Type B pancreatic cell (in vitro differentiated cells): Measurements from ENCODE around the gene ENAM. TPM values are rescaled to one million over a fixed set of nuclear protein-coding genes. Genes with fewer than 3 reads are reported as not detected.

Source experiments
- DNase-seq: peaks from one replicate; pipeline ENCODE4 v3.0.0; 2021; ENCODE audit warnings: mixed read lengths; ENCODE audit not compliant: unreplicated experiment; ENCODE audit errors: extremely low spot score
- H3K27ac Mint-ChIP-seq: 2 replicates; pipeline ENCODE4 v1.8.0; 2021; ENCODE audit warnings: mild to moderate bottlenecking, mixed read lengths
- H3K27me3 Mint-ChIP-seq: 2 replicates; pipeline ENCODE4 v1.8.0; 2021; ENCODE audit warnings: mixed read lengths
- H3K36me3 Mint-ChIP-seq: 2 replicates; pipeline ENCODE4 v1.8.0; 2021; ENCODE audit warnings: mixed read lengths
- H3K4me1 Mint-ChIP-seq: one replicate; pipeline ENCODE4 v1.8.0; 2021; ENCODE audit warnings: mixed read lengths; ENCODE audit not compliant: unreplicated experiment
- H3K4me3 Mint-ChIP-seq: 2 replicates; pipeline ENCODE4 v1.8.0; 2021; ENCODE audit warnings: mild to moderate bottlenecking, mixed read lengths
- H3K9me3 Mint-ChIP-seq: 2 replicates; pipeline ENCODE4 v1.8.0; 2021; ENCODE audit warnings: mixed read lengths
- CTCF ChIP-seq: fragments of 200-600 bp; sonication (generic); conservative IDR thresholded peaks from 2 replicates; pipeline ENCODE4 v1.5.0; 2021; ENCODE audit warnings: antibody characterized with exemption, mild to moderate bottlenecking
- long read RNA-seq: library from polyadenylated mRNA; unstranded; transcript quantifications from one replicate; pipeline ENCODE4 v2.0.0, GENCODE V29; 2020
- total RNA-seq: library from RNA; stranded (reverse); gene quantifications from 2 replicates; pipeline ENCODE4 v1.2.1, GENCODE V29; 2021; ENCODE audit warnings: low replicate concordance

The ENAM gene, protein sequence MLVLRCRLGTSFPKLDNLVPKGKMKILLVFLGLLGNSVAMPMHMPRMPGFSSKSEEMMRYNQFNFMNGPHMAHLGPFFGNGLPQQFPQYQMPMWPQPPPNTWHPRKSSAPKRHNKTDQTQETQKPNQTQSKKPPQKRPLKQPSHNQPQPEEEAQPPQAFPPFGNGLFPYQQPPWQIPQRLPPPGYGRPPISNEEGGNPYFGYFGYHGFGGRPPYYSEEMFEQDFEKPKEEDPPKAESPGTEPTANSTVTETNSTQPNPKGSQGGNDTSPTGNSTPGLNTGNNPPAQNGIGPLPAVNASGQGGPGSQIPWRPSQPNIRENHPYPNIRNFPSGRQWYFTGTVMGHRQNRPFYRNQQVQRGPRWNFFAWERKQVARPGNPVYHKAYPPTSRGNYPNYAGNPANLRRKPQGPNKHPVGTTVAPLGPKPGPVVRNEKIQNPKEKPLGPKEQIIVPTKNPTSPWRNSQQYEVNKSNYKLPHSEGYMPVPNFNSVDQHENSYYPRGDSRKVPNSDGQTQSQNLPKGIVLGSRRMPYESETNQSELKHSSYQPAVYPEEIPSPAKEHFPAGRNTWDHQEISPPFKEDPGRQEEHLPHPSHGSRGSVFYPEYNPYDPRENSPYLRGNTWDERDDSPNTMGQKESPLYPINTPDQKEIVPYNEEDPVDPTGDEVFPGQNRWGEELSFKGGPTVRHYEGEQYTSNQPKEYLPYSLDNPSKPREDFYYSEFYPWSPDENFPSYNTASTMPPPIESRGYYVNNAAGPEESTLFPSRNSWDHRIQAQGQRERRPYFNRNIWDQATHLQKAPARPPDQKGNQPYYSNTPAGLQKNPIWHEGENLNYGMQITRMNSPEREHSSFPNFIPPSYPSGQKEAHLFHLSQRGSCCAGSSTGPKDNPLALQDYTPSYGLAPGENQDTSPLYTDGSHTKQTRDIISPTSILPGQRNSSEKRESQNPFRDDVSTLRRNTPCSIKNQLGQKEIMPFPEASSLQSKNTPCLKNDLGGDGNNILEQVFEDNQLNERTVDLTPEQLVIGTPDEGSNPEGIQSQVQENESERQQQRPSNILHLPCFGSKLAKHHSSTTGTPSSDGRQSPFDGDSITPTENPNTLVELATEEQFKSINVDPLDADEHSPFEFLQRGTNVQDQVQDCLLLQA
- 0.17 and 0.41 TPM in 2 replicates for total RNA-seq
- long read RNA-seq, result 0 reads

DNA sequence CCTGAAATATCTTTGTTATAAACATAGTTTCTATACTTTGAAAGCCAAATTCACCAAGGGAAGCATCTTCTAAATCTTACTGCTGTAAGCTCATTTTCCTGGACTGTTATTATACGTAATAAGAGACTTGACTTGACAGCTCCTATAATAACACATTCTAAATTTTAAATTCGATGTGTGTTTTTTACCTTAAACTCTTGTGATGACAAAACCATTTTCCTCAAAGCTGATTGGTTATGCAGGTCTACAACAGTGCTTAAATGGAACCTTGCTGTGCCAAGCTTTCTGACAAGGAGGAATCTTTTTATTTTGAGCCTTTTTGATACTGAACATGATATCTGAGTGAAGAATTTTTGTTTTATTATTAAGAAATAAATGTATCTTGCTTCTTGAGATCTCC lies at the start of gene ENAM:
TSS of gene ENAM (plus strand) at position 301 of the 400 bp plus-strand sequence. CDS start 757 bp downstream, outside the sequence.
- no peak for DNase-seq
- H3K4me3 Mint-ChIP-seq, result no peak within 1 kb of the TSS
- H3K27me3 Mint-ChIP-seq, result no peaks in the 10 kb centered on the region
- H3K9me3 Mint-ChIP-seq, result no peaks in the 10 kb centered on the region
- no peak within 1 kb of the TSS for H3K27ac Mint-ChIP-seq
- no peak for TF ChIP-seq CTCF
- no peaks in the 10 kb centered on the region for H3K36me3 Mint-ChIP-seq
- peaks cover 4% of the 10 kb centered on the region for H3K4me1 Mint-ChIP-seq

- peaks cover 8% of the 10 kb centered on the region for H3K4me1 Mint-ChIP-seq
- DNase-seq, result no peak
- H3K36me3 Mint-ChIP-seq, result no peaks in the 10 kb centered on the region
- H3K27ac Mint-ChIP-seq, result no peak overlapping the region
- H3K9me3 Mint-ChIP-seq, result peaks cover 4% of the 10 kb centered on the region
- H3K27me3 Mint-ChIP-seq, result no peaks in the 10 kb centered on the region
- no peak overlapping the region for H3K4me3 Mint-ChIP-seq
- no peak for TF ChIP-seq CTCF
These were observed 46.6 kb upstream of the ENAM start for GRCh38 chr4:70581980-70582379.

DNA sequence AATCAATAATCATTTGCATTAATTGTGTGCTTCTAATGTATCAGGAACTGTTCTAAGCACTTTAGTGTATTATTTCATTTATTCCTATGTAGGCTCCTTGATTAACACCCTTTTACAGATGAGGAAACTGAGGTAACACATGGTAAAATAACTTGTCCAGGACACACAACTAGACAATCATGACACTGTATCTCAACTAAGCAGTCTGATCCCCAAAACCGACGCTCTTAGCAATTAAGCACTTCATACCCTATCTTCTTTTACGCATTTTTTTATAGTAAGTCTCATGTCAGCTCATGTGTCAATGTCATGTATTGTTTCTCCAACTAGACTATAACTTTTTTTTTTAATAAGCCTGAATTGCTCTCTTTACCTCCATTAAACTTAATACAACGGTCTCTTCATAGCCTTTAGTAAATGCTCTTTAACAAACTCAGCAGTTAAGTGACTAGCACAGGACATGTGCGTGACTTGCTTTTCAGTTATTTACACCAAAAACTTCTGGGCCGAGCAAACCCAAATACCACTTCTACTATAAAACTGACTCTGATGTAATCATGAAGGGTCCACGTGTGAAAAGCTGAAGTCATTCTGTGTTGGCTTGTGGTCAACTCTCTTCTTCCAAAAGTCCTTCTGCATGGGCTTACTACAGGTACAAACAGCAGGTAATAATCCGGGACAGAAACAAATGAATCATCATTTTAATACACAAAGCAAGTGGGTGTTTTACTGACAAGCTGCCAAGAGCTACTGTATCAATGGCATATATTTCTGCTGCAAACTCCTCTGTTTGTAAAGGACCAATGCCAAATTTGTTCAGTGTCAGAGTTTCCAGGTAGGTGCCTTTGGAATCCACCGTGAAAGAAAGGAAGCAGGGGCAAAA lies 44.4 kb upstream of the ENAM start:
- Mint-ChIP-seq H3K4me3 (no peak overlapping the region), H3K4me1 (no peaks in the 10 kb centered on the region), H3K27ac (no peak overlapping the region), H3K27me3 (no peaks in the 10 kb centered on the region), H3K9me3 (no peaks in the 10 kb centered on the region), H3K36me3 (no peaks in the 10 kb centered on the region)
- TF ChIP-seq CTCF, result no peak
- no peak for DNase-seq

DNA sequence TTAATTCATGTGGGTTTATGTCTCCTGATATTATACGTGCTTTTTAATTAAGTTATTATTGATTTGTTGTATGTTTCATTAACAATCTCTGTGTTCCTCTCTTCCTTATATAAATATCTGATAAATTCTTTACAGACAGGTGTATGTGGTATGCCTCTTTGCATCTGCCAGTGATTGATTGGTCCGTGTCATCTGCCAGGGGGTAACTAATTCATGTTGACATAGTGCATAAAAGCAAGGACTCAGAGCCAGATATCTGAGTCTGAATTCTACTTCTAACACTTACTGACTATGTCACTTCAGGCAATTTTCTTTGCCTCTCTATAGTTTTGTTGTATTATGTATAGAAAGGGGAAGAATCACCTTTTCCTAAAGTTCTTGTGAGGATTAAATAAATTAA lies 41.7 kb upstream of the ENAM start:
- Mint-ChIP-seq H3K27me3 (no peaks in the 10 kb centered on the region), H3K4me1 (no peaks in the 10 kb centered on the region), H3K9me3 (no peaks in the 10 kb centered on the region), H3K4me3 (no peak overlapping the region), H3K27ac (no peak overlapping the region), H3K36me3 (no peaks in the 10 kb centered on the region)
- no peak for TF ChIP-seq CTCF
- DNase-seq, result no peak

GRCh38 chr4:70589785-70590184 lies 38.8 kb upstream of the ENAM start:
- Mint-ChIP-seq H3K9me3 (no peaks in the 10 kb centered on the region), H3K4me3 (no peak overlapping the region)
- TF ChIP-seq CTCF, result no peak

More at GRCh38 chr4:70589785-70590184, 38.8 kb upstream of the ENAM start:
- no peak overlapping the region for H3K27ac Mint-ChIP-seq
- H3K4me1 Mint-ChIP-seq, result no peaks in the 10 kb centered on the region
- H3K36me3 Mint-ChIP-seq, result no peaks in the 10 kb centered on the region
- H3K27me3 Mint-ChIP-seq, result no peaks in the 10 kb centered on the region
- DNase-seq, result no peak
